Muscle layer of colon (tissue), 2 donors: ENCODE results near the gene FRS2.

Experiments
- H3K27ac ChIP-seq: one replicate; pipeline ENCODE4 v1.7.0; 2013; ENCODE audit warnings: low read depth, mild to moderate bottlenecking, low read length, moderate library complexity
- H3K27me3 ChIP-seq, 2 donors: one replicate each; pipeline ENCODE4 v1.7.0; 2013; ENCODE audit warnings: low read length in 2 of 2, mild to moderate bottlenecking in 2 of 2; ENCODE audit not compliant: insufficient read depth in 2 of 2, control insufficient read depth in 1 of 2
- H3K36me3 ChIP-seq: one replicate; pipeline ENCODE4 v1.7.0; 2013; ENCODE audit warnings: mild to moderate bottlenecking, low read length; ENCODE audit not compliant: insufficient read depth
- H3K4me1 ChIP-seq: one replicate; pipeline ENCODE4 v1.7.0; 2013; ENCODE audit warnings: mild to moderate bottlenecking, low read length; ENCODE audit not compliant: insufficient read depth
- H3K4me3 ChIP-seq, 2 donors: one replicate each; pipeline ENCODE4 v1.7.0; 2013; ENCODE audit warnings: low read length in 2 of 2, low read depth in 1 of 2, mild to moderate bottlenecking in 1 of 2, moderate library complexity in 1 of 2
- H3K9ac ChIP-seq: one replicate; pipeline ENCODE4 v1.7.0; 2013; ENCODE audit warnings: low read length
- H3K9me3 ChIP-seq: one replicate; pipeline ENCODE4 v1.7.0; 2013; ENCODE audit warnings: mild to moderate bottlenecking, low read length
- donor health status: abdominal sarcoma.
- donor health status: Adenocarcinoma of cecum.

Gene FRS2

GRCh38 chr12:69545081-69545480 lies 74.9 kb downstream of the FRS2 start:
- Histone ChIP-seq H3K4me1 (no peaks in the 10 kb centered on the region), H3K27ac (no peak overlapping the region), H3K27me3 (no peaks in the 10 kb centered on the region), H3K36me3 (no peaks in the 10 kb centered on the region), H3K4me3 (no peak overlapping the region), H3K9me3 (no peaks in the 10 kb centered on the region), H3K9ac (no peak overlapping the region)

DNA sequence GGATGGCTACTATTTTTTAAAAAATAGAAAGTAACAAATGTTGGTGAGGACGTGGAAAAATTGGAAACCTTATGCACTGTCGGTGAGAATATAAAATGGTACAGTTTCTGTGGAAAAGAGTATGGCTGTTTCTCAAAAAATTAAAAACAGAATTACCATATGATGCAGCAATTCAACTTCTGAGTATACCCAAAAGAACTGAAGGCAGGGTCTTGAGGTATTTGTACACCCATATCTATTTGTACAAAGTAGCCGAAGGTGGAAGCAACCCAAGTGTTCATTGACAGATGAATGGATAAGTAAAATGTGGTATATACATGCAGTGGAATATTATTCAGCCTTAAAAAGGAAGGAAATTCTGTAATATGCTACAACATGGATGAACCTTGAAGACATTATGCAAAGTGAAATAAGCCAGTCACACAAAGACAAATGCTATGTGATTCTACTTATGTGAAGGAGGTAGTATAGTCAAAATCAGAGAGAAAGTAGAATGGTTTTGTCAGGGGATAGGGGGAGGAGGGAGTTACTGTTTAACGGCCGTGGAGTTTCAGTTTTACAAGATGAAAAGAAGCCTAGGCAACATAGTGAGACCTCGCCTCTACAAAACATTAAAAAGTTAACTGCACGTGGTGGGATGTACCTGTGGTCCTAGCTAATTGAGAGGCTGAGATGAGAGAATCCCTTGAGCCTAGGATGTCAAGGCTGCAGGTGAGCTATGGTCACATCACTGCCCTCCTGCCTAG lies 76.7 kb downstream of the FRS2 start:
- Histone ChIP-seq H3K9ac (no peak overlapping the region), H3K4me3 (no peak overlapping the region), H3K27me3 (no peaks in the 10 kb centered on the region), H3K36me3 (no peaks in the 10 kb centered on the region), H3K9me3 (no peaks in the 10 kb centered on the region), H3K27ac (no peak overlapping the region), H3K4me1 (no peaks in the 10 kb centered on the region)

DNA sequence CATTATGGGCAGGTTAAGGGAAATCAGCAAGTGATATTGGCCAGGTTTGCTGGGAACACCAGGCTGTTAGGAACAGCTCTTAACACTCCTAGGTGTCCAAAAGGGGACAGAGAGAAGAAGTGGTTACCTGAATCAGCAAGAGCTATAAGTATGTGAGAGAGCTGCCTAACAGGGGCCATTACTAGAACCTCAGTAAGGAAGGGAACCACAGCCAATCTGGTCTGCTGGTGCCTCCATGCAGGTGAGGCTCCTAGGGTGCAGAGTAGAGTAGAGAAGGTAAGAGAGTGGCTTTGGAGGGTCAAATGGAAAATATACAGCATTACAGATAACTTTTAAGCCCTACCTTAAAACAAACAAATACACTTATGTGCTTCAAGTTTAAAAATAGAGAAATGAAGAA lies 78.5 kb downstream of the FRS2 start:
- H3K27me3 ChIP-seq, result no peaks in the 10 kb centered on the region
- H3K27ac ChIP-seq, result no peak overlapping the region

DNA sequence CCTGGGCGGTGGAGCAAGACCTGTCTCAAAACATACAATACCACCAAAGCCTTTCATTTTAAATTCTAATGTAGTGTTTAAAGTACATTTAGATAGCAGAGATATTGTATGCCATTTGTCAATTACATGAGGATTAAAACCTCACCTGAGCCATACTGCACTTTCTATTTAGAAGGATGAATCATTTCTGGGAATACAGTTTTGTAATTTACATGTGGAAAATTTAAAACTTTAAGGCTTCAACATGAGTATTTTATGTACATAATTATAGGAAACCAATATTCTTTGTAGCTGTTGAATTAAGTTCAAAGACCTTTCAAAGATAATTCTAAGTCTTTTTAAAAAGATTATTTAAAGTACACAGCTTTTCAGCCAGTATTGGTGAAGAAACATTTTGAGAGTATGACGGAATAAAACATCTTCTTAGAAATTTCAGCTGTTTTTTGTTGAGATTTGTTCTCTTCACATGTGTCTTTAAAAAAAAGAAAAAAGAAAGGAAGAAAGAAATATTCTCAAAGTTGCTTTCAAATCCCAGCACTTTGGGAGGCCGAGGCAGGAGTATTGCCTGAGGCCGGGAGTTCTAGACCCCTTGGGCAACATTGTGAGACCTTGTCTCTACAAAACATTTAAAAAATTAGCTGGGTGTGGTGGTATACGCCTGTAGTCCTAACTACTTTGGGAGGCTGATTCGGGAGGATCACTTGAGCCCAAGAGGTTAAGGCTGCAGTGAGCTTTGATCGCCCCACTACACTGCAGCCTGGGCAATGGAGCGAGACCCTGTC lies 80.6 kb downstream of the FRS2 start:
- Histone ChIP-seq H3K4me3 (no peak overlapping the region), H3K9me3 (no peaks in the 10 kb centered on the region), H3K4me1 (peaks cover 14% of the 10 kb centered on the region), H3K36me3 (no peaks in the 10 kb centered on the region), H3K27me3 (no peaks in the 10 kb centered on the region), H3K9ac (no peak overlapping the region), H3K27ac (no peak overlapping the region)

More for the DNA sequence above, 78.5 kb downstream of the FRS2 start:
- no peaks in the 10 kb centered on the region for H3K9me3 ChIP-seq
- no peaks in the 10 kb centered on the region for H3K36me3 ChIP-seq
- H3K4me1 ChIP-seq, result peaks cover 2% of the 10 kb centered on the region
- no peak overlapping the region for H3K9ac ChIP-seq
- no peak overlapping the region for H3K4me3 ChIP-seq

- H3K27ac ChIP-seq, result no peak overlapping the region
- no peak overlapping the region for H3K9ac ChIP-seq
- no peaks in the 10 kb centered on the region for H3K36me3 ChIP-seq
- H3K27me3 ChIP-seq, result no peaks in the 10 kb centered on the region
- no peaks in the 10 kb centered on the region for H3K9me3 ChIP-seq
- H3K4me1 ChIP-seq, result peaks cover 19% of the 10 kb centered on the region
- no peak overlapping the region for H3K4me3 ChIP-seq
Observed at GRCh38 chr12:69553628-69554248, 83.5 kb downstream of the FRS2 start.

GRCh38 chr12:69555461-69555860 lies 85.3 kb downstream of the FRS2 start:
- H3K9me3 ChIP-seq, result no peaks in the 10 kb centered on the region
- no peak overlapping the region for H3K27ac ChIP-seq
- H3K4me1 ChIP-seq, result peaks cover 19% of the 10 kb centered on the region
- H3K4me3 ChIP-seq, result no peak overlapping the region
- no peak overlapping the region for H3K9ac ChIP-seq
- no peaks in the 10 kb centered on the region for H3K27me3 ChIP-seq
- no peaks in the 10 kb centered on the region for H3K36me3 ChIP-seq

GRCh38 chr12:69556383-69556782 lies 86.2 kb downstream of the FRS2 start:
- H3K9me3 ChIP-seq, result no peaks in the 10 kb centered on the region
- H3K27me3 ChIP-seq, result no peaks in the 10 kb centered on the region
- no peak overlapping the region for H3K9ac ChIP-seq
- peaks cover 19% of the 10 kb centered on the region for H3K4me1 ChIP-seq
- H3K4me3 ChIP-seq, result no peak overlapping the region
- H3K36me3 ChIP-seq, result no peaks in the 10 kb centered on the region
- no peak overlapping the region for H3K27ac ChIP-seq

DNA sequence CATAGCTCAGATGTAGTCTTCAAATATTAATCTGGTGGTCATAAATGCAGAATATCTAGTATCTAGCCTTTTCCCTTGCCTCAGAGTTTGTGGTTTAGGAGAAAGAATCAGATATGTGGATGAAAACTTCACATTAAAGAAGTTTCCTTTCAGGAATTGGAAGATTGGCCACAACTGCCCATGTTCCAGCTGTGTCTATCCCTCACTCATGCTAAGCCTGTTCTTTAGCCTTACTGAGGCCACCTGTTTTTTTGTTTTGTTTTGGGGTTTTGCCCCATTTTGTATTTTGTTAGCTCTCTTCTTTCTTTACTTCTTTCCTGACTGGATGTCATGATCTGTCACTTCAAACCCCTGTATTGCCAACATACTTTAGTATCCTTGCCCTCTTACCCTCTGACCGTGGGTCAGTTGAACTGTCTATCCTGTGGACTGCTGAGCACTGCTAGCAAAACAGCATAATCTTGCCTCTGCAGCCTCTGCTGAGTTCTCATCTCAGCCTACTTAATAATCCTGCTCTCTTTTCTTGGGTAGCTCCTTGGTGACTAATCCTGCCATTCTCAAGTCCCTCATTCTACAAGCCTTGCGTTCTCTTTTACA lies 93.1 kb downstream of the FRS2 start:
- Histone ChIP-seq H3K4me1 (no peaks in the 10 kb centered on the region), H3K27ac (no peak overlapping the region), H3K27me3 (no peaks in the 10 kb centered on the region), H3K9me3 (no peaks in the 10 kb centered on the region), H3K9ac (no peak overlapping the region), H3K4me3 (no peak overlapping the region), H3K36me3 (peaks cover 5% of the 10 kb centered on the region)

GRCh38 chr12:69566603-69567002 lies 96.4 kb downstream of the FRS2 start:
- Histone ChIP-seq H3K4me3 (no peak overlapping the region), H3K27me3 (no peaks in the 10 kb centered on the region), H3K4me1 (no peaks in the 10 kb centered on the region), H3K9me3 (no peaks in the 10 kb centered on the region), H3K36me3 (peaks cover 14% of the 10 kb centered on the region), H3K9ac (no peak overlapping the region), H3K27ac (no peak overlapping the region)

- peaks cover 19% of the 10 kb centered on the region for H3K36me3 ChIP-seq
Observed at GRCh38 chr12:69569236-69569635, 99.0 kb downstream of the FRS2 start.

GRCh38 chr12:69570000-69570516 lies 99.9 kb downstream of the FRS2 start:
- no peak overlapping the region for H3K9ac ChIP-seq
- H3K27me3 ChIP-seq, result no peaks in the 10 kb centered on the region
- peaks cover 27% of the 10 kb centered on the region for H3K36me3 ChIP-seq
- no peak overlapping the region for H3K27ac ChIP-seq
- H3K9me3 ChIP-seq, result no peaks in the 10 kb centered on the region
- H3K4me1 ChIP-seq, result no peaks in the 10 kb centered on the region
- no peak overlapping the region for H3K4me3 ChIP-seq

More at GRCh38 chr12:69569236-69569635, 99.0 kb downstream of the FRS2 start:
- Histone ChIP-seq H3K27me3 (no peaks in the 10 kb centered on the region), H3K27ac (no peak overlapping the region), H3K4me1 (no peaks in the 10 kb centered on the region), H3K4me3 (no peak overlapping the region), H3K9me3 (no peaks in the 10 kb centered on the region), H3K9ac (no peak overlapping the region)
